ENCODE measurements around the gene CFI.

GRCh38 chr4:109703664-109704361, 98.0 kb downstream of the CFI start:
- TF ChIP-seq EZH2phosphoT487 (IDR thresholded peaks at IDR 0.05; ENCODE audit: insufficient read depth, low read depth): no peak
- no peak for TF ChIP-seq EZH2 (IDR thresholded peaks at IDR 0.05; ENCODE audit: insufficient read depth, poor library complexity, severe bottlenecking)
